ENCODE data around the gene ZIC2.
"Not testable (repeated sequence)": the region's sequence is repeated elsewhere in the genome, so short reads cannot be mapped to it uniquely, and the experiment has no call there.

The ZIC2 gene

DNA sequence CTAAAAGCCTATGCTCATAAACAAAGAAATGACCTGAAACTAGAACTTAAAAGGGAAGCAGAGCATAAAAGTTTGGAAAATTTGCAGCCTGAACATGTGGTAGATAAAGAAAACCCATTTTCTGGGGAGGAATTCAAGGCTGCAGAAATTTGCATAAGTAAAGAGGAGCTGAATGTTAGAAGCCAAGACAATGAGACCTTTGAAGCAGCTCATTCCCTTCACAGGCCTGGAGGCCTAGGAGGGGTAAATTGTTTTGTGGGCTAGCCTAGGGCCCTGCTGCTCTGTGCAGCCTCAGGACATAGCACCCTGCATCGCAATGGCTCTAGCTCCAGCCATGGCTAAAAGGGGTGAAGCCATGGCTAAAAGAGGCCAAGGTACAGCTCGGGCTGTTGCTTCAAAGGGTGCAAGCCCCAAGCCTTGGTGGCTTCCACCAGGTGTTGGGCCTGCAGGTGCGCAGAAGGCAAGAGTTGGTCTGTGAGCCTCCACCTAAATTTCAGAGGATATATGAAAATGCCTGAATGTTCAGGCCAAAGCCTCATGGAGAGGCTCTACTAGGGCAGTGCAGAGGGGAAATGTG, 38.3 kb downstream of the ZIC2 start:
- DNase-seq (no peak), ATAC-seq (no peak)

- ATAC-seq, result no peak
- no peak for DNase-seq
Measured at GRCh38 chr13:100022798-100023197, 41.2 kb downstream of the ZIC2 start.

GRCh38 chr13:100024023-100024422, 42.4 kb downstream of the ZIC2 start:
- DNase-seq (no peak), ATAC-seq (no peak)

- DNase-seq (no peak), ATAC-seq (no peak)
Measured at GRCh38 chr13:100029933-100030332, 48.3 kb downstream of the ZIC2 start.

GRCh38 chr13:100032642-100033041, 51.1 kb downstream of the ZIC2 start:
- DNase-seq, ATAC-seq: not testable (repeated sequence)

GRCh38 chr13:100035936-100036335, 54.4 kb downstream of the ZIC2 start:
- ATAC-seq (no peak), DNase-seq (no peak)
